ENCODE data around the gene SYT15.
"Not testable (repeated sequence)": the region's sequence is repeated elsewhere in the genome, so short reads cannot be mapped to it uniquely, and the experiment has no call there.

DNA sequence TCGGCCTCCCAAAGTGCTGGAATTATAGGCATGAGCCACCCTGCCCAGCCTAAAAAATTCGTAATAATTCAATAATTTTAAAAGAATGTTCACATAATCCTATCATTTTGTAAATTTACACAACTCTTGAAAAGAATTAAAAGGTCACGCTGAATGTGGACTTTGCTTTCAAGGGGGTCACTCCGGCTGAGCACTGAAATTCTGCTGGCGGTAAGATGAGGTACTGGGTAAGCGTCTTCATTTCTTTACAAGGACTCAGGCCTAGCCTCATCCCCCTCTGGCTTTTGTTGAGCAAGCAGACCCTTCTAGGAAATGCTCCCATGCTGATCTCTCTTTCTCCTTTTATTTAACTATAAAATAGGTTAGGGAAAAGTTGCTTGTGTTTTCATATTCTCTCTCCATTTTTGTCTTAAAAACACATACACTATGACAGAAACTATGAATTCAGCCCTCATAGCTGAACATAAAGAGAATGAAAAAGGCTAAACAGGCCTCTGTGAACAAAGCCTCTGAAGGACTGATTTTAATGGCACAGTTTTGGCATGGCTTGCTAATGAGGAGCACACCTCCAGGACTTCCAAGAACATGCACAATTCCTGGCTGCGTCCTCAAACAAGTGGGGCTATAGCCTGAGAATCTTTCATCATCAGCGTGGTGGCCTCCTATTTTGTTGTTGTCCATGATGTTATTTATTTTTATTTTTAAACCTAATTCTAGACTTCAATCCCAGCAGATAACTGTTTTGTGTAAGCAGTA is 45.1 kb downstream of the SYT15 start:
- TF ChIP-seq, protein P1, sequence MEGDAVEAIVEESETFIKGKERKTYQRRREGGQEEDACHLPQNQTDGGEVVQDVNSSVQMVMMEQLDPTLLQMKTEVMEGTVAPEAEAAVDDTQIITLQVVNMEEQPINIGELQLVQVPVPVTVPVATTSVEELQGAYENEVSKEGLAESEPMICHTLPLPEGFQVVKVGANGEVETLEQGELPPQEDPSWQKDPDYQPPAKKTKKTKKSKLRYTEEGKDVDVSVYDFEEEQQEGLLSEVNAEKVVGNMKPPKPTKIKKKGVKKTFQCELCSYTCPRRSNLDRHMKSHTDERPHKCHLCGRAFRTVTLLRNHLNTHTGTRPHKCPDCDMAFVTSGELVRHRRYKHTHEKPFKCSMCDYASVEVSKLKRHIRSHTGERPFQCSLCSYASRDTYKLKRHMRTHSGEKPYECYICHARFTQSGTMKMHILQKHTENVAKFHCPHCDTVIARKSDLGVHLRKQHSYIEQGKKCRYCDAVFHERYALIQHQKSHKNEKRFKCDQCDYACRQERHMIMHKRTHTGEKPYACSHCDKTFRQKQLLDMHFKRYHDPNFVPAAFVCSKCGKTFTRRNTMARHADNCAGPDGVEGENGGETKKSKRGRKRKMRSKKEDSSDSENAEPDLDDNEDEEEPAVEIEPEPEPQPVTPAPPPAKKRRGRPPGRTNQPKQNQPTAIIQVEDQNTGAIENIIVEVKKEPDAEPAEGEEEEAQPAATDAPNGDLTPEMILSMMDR (conservative IDR thresholded peaks at IDR 0.05; ENCODE audit: low read length): not testable (repeated sequence)
- TF ChIP-seq EZH2phosphoT487 (IDR thresholded peaks at IDR 0.05; ENCODE audit: borderline replicate concordance): not testable (repeated sequence)
